ENCODE measurements around the gene CARMIL1. TPM values are rescaled to one million over a fixed set of nuclear protein-coding genes. Genes with fewer than 3 reads are reported as not detected.
A peak's percentile ranks its signal among the peaks of the same experiment; 100 is the strongest.
"Not testable (repeated sequence)": the region's sequence is repeated elsewhere in the genome, so short reads cannot be mapped to it uniquely, and the experiment has no call there.

Gene CARMIL1
- total RNA-seq, 4 donors from 2014 or later = 6.2 to 17.2 (median 11.5) TPM

DNA sequence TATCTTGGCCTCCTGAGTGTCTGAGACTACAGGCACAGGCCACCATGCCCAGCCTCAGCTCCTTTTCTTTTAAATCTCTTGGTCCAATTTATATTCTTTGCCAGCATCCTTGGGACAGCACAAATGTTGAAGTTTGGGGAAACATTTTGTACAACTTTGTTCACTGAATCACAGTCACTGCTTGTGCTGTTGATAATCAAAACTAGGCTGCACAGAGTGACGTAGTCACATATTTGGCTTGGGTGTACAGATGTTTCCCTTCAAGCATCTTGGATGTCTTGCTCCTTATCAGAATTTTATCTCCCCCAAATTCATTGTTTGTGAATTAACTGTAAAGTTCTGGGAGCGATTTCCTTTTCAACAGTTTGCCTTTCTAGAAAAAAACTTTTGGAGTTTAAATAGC, 17.9 kb downstream of the CARMIL1 start:
- TF ChIP-seq, protein P1, sequence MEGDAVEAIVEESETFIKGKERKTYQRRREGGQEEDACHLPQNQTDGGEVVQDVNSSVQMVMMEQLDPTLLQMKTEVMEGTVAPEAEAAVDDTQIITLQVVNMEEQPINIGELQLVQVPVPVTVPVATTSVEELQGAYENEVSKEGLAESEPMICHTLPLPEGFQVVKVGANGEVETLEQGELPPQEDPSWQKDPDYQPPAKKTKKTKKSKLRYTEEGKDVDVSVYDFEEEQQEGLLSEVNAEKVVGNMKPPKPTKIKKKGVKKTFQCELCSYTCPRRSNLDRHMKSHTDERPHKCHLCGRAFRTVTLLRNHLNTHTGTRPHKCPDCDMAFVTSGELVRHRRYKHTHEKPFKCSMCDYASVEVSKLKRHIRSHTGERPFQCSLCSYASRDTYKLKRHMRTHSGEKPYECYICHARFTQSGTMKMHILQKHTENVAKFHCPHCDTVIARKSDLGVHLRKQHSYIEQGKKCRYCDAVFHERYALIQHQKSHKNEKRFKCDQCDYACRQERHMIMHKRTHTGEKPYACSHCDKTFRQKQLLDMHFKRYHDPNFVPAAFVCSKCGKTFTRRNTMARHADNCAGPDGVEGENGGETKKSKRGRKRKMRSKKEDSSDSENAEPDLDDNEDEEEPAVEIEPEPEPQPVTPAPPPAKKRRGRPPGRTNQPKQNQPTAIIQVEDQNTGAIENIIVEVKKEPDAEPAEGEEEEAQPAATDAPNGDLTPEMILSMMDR (IDR thresholded peaks at IDR 0.05) = no peak
- peak; percentile 76 for TF ChIP-seq POLR2AphosphoS5 (IDR thresholded peaks at IDR 0.05)
- H3K27ac ChIP-seq = peak overlapping the region; percentile 27 to 78 (median 69)
- ATAC-seq = peak; percentile 89

DNA sequence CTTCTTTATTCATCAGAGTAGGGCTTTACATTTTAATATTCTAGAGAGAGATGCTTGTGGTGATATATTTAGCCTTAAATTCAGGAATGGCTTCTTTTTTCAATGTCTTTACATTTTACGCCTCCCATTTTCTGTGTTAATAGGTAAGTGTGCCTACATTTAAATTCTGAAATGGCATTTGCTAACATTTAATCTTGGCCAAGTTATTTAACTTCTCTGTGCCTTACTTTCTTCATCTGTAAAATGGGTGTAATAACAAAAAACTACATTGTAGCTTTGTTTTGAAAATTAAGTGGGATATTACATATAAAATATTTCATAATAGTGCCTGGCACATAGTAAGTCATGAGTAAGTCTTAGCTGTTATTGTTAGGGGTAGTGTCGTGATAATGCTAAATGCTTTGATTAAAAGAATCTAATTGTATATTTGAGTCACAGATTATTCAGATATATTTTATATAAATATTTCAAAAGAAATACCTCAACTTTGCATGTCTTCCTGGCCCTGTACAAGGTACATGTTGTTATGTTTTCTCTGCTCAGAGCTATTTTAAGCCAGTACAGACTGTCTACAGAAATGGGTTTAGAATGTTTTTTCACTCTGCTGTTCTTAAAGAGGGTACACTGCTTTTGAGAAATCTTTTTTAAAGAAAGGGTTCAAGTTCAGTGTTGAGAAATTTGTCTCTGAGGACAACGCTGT, 18.8 kb downstream of the CARMIL1 start:
- ATAC-seq = no peak
- no peaks in the 10 kb centered on the region for H3K36me3 ChIP-seq
- H3K27ac ChIP-seq = peak overlapping the region in 3 of 4 donors; percentile 68 to 70 (median 68)
- no peaks in the 10 kb centered on the region for H3K9me3 ChIP-seq
- H3K4me3 ChIP-seq = no peak overlapping the region
- TF ChIP-seq EP300 (IDR thresholded peaks at IDR 0.05) (no peak), POLR2AphosphoS5 (IDR thresholded peaks at IDR 0.05) (no peak), POLR2A (IDR thresholded peaks at IDR 0.05) (no peak)
- TF ChIP-seq, protein P1 (IDR thresholded peaks at IDR 0.05) = no peak
- H3K4me1 ChIP-seq = peaks cover 0 to 36% (median 11%) of the 10 kb centered on the region in 3 donors
- peaks cover 8% of the 10 kb centered on the region for H3K27me3 ChIP-seq
- WGBS, 2 donors (ENCODE audit: low coverage in 1 of 2) = 57 to 68% methylated on average over 3 of the region's 3 CpGs

More for the DNA sequence above, 17.9 kb downstream of the CARMIL1 start:
- 17 to 44% methylated on average over 2 of the region's 2 CpGs for WGBS, 2 donors (ENCODE audit: low coverage in 1 of 2)
- Histone ChIP-seq H3K27me3 (peaks cover 8% of the 10 kb centered on the region), H3K36me3 (no peaks in the 10 kb centered on the region), H3K9me3 (no peaks in the 10 kb centered on the region), H3K4me3 (no peak overlapping the region), H3K4me1 (peaks cover 0 to 36% (median 11%) of the 10 kb centered on the region in 3 donors)

DNA sequence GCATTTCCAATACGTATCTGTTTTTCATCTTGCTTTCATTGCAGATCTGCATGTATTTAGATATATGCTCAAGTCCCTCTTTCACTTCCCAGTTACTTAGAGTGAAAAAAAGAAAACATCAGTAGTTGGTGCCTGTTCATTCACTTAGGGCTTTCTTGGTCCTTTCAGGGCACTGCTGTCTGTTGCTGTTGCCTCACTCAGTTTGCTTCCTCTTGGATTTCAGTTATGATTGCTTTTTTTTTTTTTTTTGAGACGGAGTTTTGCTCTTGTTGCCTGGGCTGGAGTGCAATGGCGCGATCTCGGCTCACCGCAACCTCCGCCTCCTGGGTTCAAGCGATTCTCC, 19.3 kb downstream of the CARMIL1 start:
- ATAC-seq = not testable (repeated sequence)

DNA sequence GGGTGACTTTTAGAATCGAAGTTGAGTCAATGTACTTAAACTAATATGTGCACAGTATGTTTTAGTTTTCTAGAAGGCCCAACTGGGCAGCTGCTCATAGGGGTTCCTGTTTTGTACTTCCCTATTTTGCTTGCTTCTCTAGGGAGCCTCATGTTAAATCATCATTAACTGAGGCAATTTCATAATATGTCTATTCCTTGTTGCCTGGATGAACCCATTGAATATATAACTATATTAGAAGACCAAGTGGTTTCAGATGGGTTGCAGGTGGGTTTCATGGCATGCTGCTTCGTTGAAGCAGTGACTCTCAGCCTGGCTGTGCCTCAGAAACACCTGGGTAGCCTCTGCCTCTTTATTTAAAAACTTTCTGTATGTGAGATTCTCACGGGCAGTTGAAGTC, 22.2 kb downstream of the CARMIL1 start:
- no peaks in the 10 kb centered on the region for H3K9me3 ChIP-seq
- H3K4me1 ChIP-seq = peaks cover 0 to 25% (median 11%) of the 10 kb centered on the region in 3 donors
- no peaks in the 10 kb centered on the region for H3K27me3 ChIP-seq
- H3K27ac ChIP-seq = peak overlapping the region in 2 of 4 donors; percentile 41 to 66
- H3K36me3 ChIP-seq = no peaks in the 10 kb centered on the region
- ATAC-seq = no peak
- WGBS, 2 donors (ENCODE audit: low coverage in 1 of 2) = 80 to 100% methylated on average over 1 to 3 of the region's 3 CpGs
- no peak overlapping the region for H3K4me3 ChIP-seq
- TF ChIP-seq POLR2AphosphoS5 (IDR thresholded peaks at IDR 0.05) (no peak), POLR2A (IDR thresholded peaks at IDR 0.05) (no peak), EP300 (IDR thresholded peaks at IDR 0.05) (no peak)
- TF ChIP-seq, protein P1 (IDR thresholded peaks at IDR 0.05) = no peak

More for the DNA sequence above, 19.3 kb downstream of the CARMIL1 start:
- H3K4me3 ChIP-seq, H3K36me3 ChIP-seq, H3K27me3 ChIP-seq, H3K9me3 ChIP-seq: not testable (repeated sequence)
- 50 to 90% methylated on average over 1 to 8 of the region's 8 CpGs for WGBS, 2 donors (ENCODE audit: low coverage in 1 of 2)
- Histone ChIP-seq H3K4me1 (peaks cover 0 to 36% (median 11%) of the 10 kb centered on the region in 3 donors), H3K27ac (peak overlapping the region in 2 of 4 donors; percentile 23 to 68)

DNA sequence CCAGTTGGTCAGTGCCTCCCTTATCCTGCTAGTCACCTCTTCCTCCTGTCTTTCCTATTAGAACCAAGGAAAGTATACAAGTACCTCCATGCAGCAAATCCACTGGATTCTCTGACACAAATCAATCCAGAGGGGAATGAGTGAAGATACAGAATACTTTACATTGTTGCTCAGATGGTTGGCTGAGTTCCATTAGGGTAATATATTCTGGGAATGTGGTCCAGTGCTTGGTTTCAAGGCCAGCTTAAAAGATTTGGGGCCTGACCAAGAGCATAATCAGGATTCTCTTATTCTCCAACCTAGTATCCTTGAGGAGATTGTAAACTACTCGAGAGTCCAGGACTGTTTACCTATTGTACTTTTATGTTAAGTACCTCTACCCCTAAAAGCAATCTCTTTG, 23.0 kb downstream of the CARMIL1 start:
- TF ChIP-seq POLR2A (IDR thresholded peaks at IDR 0.05) = no peak
- TF ChIP-seq EP300 (IDR thresholded peaks at IDR 0.05) = no peak
- no peak for TF ChIP-seq POLR2AphosphoS5 (IDR thresholded peaks at IDR 0.05)
- TF ChIP-seq, protein P1 (IDR thresholded peaks at IDR 0.05) = no peak
- peak overlapping the region in 3 of 4 donors; percentile 41 to 66 (median 61) for H3K27ac ChIP-seq
- no peak for ATAC-seq
- no peaks in the 10 kb centered on the region for H3K9me3 ChIP-seq
- no peak overlapping the region for H3K4me3 ChIP-seq
- peaks cover 0 to 22% (median 11%) of the 10 kb centered on the region in 3 donors for H3K4me1 ChIP-seq
- no peaks in the 10 kb centered on the region for H3K27me3 ChIP-seq
- H3K36me3 ChIP-seq = no peaks in the 10 kb centered on the region
- WGBS, 2 donors (ENCODE audit: low coverage in 1 of 2) = 50 to 89% methylated on average over 1 of the region's 1 CpG
